Liver (tissue), 9 donors: ENCODE results near the gene DCTPP1. TPM values are rescaled to one million over a fixed set of nuclear protein-coding genes. Genes with fewer than 3 reads are reported as not detected.

Source experiments
- DNase-seq: peaks from one replicate; pipeline ENCODE4 v3.0.0-alpha.2; 2017; ENCODE audit warnings: low spot score
- H3K27ac ChIP-seq, 2 donors: one replicate each; pipeline ENCODE4 v1.7.0; 2013; ENCODE audit warnings: inconsistent platforms in 2 of 2, low read length in 2 of 2, control low read depth in 1 of 2, low read depth in 1 of 2, mild to moderate bottlenecking in 1 of 2
- H3K27me3 ChIP-seq, 4 donors: one replicate each; pipeline versions ENCODE4 v1.6.1 to v1.7.0; 2013; ENCODE audit warnings: low read length in 3 of 4, inconsistent platforms in 1 of 4, mild to moderate bottlenecking in 1 of 4, moderate library complexity in 1 of 4; ENCODE audit not compliant: control insufficient read depth in 4 of 4, insufficient read depth in 4 of 4
- H3K36me3 ChIP-seq, 4 donors: one replicate each; pipeline versions ENCODE4 v1.6.1 to v1.7.0; 2013; ENCODE audit warnings: low read length in 3 of 4, mild to moderate bottlenecking in 3 of 4, low read depth in 1 of 4, moderate library complexity in 1 of 4; ENCODE audit not compliant: control insufficient read depth in 4 of 4, insufficient read depth in 3 of 4
- H3K4me1 ChIP-seq, 4 donors: one replicate each; pipeline versions ENCODE4 v1.6.1 to v1.7.0; 2013; ENCODE audit warnings: low read length in 3 of 4, mild to moderate bottlenecking in 3 of 4, moderate library complexity in 1 of 4; ENCODE audit not compliant: control insufficient read depth in 4 of 4, insufficient read depth in 4 of 4
- H3K4me3 ChIP-seq, 3 donors: one replicate each; pipeline versions ENCODE4 v1.6.1 to v1.7.0; 2013; ENCODE audit warnings: low read length in 3 of 3, control low read depth in 1 of 3, low read depth in 1 of 3, mild to moderate bottlenecking in 1 of 3
- H3K9ac ChIP-seq, 2 donors: one replicate each; pipeline ENCODE4 v1.7.0; 2013; ENCODE audit warnings: low read length in 2 of 2, mild to moderate bottlenecking in 2 of 2, moderate library complexity in 2 of 2, control low read depth in 1 of 2, low read depth in 1 of 2
- H3K9me3 ChIP-seq, 4 donors: one replicate each; pipeline versions ENCODE4 v1.6.1 to v1.7.0; 2013; ENCODE audit warnings: low read length in 3 of 4; ENCODE audit not compliant: control insufficient read depth in 4 of 4
- FOXA1 ChIP-seq: IDR thresholded peaks from 2 replicates; pipeline ENCODE4 v1.6.1; 2016; ENCODE audit warnings: antibody characterized with exemption
- FOXA2 ChIP-seq: IDR thresholded peaks from 2 replicates; pipeline ENCODE4 v1.6.1; 2016; ENCODE audit warnings: antibody characterized with exemption
- GABPA ChIP-seq, 2 donors: IDR thresholded peaks in 1 of 2; conservative IDR thresholded peaks in 1 of 2; 2 replicates each; pipeline ENCODE4 v1.6.1; 2016; ENCODE audit warnings: antibody characterized with exemption in 2 of 2, mild to moderate bottlenecking in 1 of 2, moderate library complexity in 1 of 2
- HNF4A ChIP-seq, 2 donors: conservative IDR thresholded peaks; 2 replicates each; pipeline ENCODE4 v1.6.1; 2016; ENCODE audit warnings: antibody characterized with exemption in 2 of 2, mild to moderate bottlenecking in 2 of 2
- HNF4G ChIP-seq: IDR thresholded peaks from 2 replicates; pipeline ENCODE4 v1.6.1; 2016; ENCODE audit warnings: antibody characterized with exemption
- JUND ChIP-seq, 2 donors: IDR thresholded peaks; 2 replicates each; pipeline ENCODE4 v1.6.1; 2016; ENCODE audit warnings: antibody characterized with exemption in 2 of 2
- RAD21 ChIP-seq, 2 donors: IDR thresholded peaks; 2 replicates each; pipeline ENCODE4 v1.6.1; 2016; ENCODE audit warnings: antibody characterized with exemption in 2 of 2, mild to moderate bottlenecking in 2 of 2
- RXRA ChIP-seq, 2 donors: IDR thresholded peaks; 2 replicates each; pipeline ENCODE4 v1.6.1; 2017 to 2018; ENCODE audit warnings: antibody characterized with exemption in 2 of 2, mild to moderate bottlenecking in 1 of 2
- SP1 ChIP-seq: IDR thresholded peaks from 2 replicates; pipeline ENCODE4 v1.6.1; 2018; ENCODE audit warnings: antibody characterized with exemption, mild to moderate bottlenecking
- TAF1 ChIP-seq: conservative IDR thresholded peaks from 2 replicates; pipeline ENCODE4 v1.6.1; 2016; ENCODE audit warnings: antibody characterized with exemption, mild to moderate bottlenecking
- YY1 ChIP-seq: IDR thresholded peaks from 2 replicates; pipeline ENCODE4 v1.6.1; 2016; ENCODE audit warnings: antibody characterized with exemption, mild to moderate bottlenecking
- WGBS: extraction: QIAGEN DNeasy Blood & Tissue Kit; methylation state at CpG from one replicate; pipeline ENCODE4 v1.1.7; 2013; 5-methylcytosine and 5-hydroxymethylcytosine counted together
- polyA plus RNA-seq, 2 donors: library from polyadenylated mRNA; stranded (reverse) in 1 of 2; unstranded in 1 of 2; fragments of 200-250 nt in 1 of 2; fragments of >200 nt in 1 of 2; fragmentation: Nextera tagmentation in 1 of 2; extraction: Ambion mirVana in 1 of 2; gene quantifications; one replicate each; pipeline versions ENCODE4 v1.2.1 to v1.2.3, GENCODE V29; 2013 to 2015
- total RNA-seq, 2 donors: library from RNA; depleted of rRNA; stranded (reverse); fragments of >200 nt; gene quantifications; one replicate each; pipeline ENCODE4 v1.2.3, GENCODE V29; 2014
- TF ChIP-seq, protein P1 (sequence below): IDR thresholded peaks from 2 replicates; pipeline ENCODE4 v1.6.1; 2016; ENCODE audit warnings: antibody characterized with exemption
- TF ChIP-seq, protein P2 (sequence below): fragments of 150-350 bp; IDR thresholded peaks from 2 replicates; pipeline ENCODE4 v1.5.1; 2017; ENCODE audit warnings: improper control_type of control experiment, low read depth, low read length; ENCODE audit not compliant: missing input control
- TF ChIP-seq, protein P3 (sequence below): IDR thresholded peaks from 2 replicates; pipeline ENCODE4 v1.6.1; 2016; ENCODE audit warnings: antibody characterized with exemption
- TF ChIP-seq, protein P4 (sequence below): IDR thresholded peaks from 2 replicates; pipeline ENCODE4 v1.6.1; 2016; ENCODE audit warnings: antibody characterized with exemption
- TF ChIP-seq, protein P5 (sequence below): IDR thresholded peaks from 2 replicates; pipeline ENCODE4 v1.6.1; 2016; ENCODE audit warnings: antibody characterized with exemption, mild to moderate bottlenecking
- donor health status: healthy.
- donor health status: healthy.
- donor health status: healthy.
- donor health status: healthy.
- donor health status: healthy.

Gene DCTPP1
- total and polyA plus RNA-seq, 4 donors, result 6.0 to 18.8 (median 15.0) TPM

DNA sequence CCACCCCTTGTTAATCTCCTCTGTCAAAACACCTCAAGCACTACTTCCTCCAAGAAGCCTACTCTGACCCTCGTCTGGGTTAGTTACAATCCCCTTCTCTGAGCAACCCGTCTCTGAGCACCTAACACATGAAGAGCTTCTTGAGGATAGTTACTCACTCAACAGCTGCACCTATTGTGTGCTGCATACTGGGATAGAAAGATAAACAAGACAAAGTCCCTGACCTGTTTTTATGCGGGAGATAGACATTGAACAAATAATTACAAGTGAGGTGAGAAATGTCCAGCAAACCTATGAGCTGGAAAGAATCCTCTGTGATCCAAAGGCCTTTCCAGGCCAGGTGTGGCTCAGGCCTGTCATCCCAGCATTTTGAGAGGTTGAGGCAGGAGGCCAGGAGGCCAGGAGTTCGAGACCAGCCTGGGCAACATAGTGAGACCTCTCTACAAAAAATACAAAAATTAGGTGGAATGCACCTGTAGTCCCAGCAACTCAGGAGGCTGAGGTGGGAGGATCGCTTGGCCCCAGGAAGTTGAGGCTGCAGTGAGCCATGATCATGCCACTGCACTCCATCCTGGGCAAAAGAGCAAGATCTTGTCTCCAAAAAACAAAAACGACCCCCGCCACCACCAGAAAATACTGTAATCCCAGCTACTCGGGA is 27.9 kb downstream of the DCTPP1 start:
- peaks cover 6 to 25% (median 17%) of the 10 kb centered on the region in 4 donors for H3K4me1 ChIP-seq
- 64% methylated on average over 8 of the region's 8 CpGs for WGBS
- DNase-seq, result no peak

More for the DNA sequence above, 27.9 kb downstream of the DCTPP1 start:
- Histone ChIP-seq H3K4me3 (no peak overlapping the region), H3K27me3 (no peaks in the 10 kb centered on the region), H3K27ac (peak overlapping the region; percentile 43 to 84), H3K36me3 (peaks cover 0 to 3% (median 1%) of the 10 kb centered on the region in 4 donors), H3K9me3 (no peaks in the 10 kb centered on the region), H3K9ac (no peak overlapping the region)
- TF ChIP-seq, protein P1, sequence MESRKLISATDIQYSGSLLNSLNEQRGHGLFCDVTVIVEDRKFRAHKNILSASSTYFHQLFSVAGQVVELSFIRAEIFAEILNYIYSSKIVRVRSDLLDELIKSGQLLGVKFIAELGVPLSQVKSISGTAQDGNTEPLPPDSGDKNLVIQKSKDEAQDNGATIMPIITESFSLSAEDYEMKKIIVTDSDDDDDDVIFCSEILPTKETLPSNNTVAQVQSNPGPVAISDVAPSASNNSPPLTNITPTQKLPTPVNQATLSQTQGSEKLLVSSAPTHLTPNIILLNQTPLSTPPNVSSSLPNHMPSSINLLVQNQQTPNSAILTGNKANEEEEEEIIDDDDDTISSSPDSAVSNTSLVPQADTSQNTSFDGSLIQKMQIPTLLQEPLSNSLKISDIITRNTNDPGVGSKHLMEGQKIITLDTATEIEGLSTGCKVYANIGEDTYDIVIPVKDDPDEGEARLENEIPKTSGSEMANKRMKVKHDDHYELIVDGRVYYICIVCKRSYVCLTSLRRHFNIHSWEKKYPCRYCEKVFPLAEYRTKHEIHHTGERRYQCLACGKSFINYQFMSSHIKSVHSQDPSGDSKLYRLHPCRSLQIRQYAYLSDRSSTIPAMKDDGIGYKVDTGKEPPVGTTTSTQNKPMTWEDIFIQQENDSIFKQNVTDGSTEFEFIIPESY, result peak; percentile 65
- TF ChIP-seq YY1 (peak; percentile 56), HNF4G (peak; percentile 66), RAD21 (IDR thresholded peaks at IDR 0.05) (peak in 1 of 2 donors; percentile 21), FOXA2 (peak; percentile 86), SP1 (peak; percentile 94), RXRA (IDR thresholded peaks at IDR 0.05) (peak; percentile 56 to 78), JUND (IDR thresholded peaks at IDR 0.05) (peak in 1 of 2 donors; percentile 64), FOXA1 (peak; percentile 89), HNF4A (conservative IDR thresholded peaks at IDR 0.05) (peak; percentile 82 to 91), TAF1 (no peak), GABPA (IDR thresholded peaks at IDR 0.05 in 1 of 2, conservative IDR thresholded peaks at IDR 0.05 in 1 of 2) (no peak)
- TF ChIP-seq, protein P2, sequence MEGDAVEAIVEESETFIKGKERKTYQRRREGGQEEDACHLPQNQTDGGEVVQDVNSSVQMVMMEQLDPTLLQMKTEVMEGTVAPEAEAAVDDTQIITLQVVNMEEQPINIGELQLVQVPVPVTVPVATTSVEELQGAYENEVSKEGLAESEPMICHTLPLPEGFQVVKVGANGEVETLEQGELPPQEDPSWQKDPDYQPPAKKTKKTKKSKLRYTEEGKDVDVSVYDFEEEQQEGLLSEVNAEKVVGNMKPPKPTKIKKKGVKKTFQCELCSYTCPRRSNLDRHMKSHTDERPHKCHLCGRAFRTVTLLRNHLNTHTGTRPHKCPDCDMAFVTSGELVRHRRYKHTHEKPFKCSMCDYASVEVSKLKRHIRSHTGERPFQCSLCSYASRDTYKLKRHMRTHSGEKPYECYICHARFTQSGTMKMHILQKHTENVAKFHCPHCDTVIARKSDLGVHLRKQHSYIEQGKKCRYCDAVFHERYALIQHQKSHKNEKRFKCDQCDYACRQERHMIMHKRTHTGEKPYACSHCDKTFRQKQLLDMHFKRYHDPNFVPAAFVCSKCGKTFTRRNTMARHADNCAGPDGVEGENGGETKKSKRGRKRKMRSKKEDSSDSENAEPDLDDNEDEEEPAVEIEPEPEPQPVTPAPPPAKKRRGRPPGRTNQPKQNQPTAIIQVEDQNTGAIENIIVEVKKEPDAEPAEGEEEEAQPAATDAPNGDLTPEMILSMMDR, result no peak
- TF ChIP-seq, protein P3, sequence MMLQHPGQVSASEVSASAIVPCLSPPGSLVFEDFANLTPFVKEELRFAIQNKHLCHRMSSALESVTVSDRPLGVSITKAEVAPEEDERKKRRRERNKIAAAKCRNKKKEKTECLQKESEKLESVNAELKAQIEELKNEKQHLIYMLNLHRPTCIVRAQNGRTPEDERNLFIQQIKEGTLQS, result peak; percentile 25
- TF ChIP-seq, protein P4, sequence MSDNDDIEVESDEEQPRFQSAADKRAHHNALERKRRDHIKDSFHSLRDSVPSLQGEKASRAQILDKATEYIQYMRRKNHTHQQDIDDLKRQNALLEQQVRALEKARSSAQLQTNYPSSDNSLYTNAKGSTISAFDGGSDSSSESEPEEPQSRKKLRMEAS, result peak; percentile 34
- TF ChIP-seq, protein P5, sequence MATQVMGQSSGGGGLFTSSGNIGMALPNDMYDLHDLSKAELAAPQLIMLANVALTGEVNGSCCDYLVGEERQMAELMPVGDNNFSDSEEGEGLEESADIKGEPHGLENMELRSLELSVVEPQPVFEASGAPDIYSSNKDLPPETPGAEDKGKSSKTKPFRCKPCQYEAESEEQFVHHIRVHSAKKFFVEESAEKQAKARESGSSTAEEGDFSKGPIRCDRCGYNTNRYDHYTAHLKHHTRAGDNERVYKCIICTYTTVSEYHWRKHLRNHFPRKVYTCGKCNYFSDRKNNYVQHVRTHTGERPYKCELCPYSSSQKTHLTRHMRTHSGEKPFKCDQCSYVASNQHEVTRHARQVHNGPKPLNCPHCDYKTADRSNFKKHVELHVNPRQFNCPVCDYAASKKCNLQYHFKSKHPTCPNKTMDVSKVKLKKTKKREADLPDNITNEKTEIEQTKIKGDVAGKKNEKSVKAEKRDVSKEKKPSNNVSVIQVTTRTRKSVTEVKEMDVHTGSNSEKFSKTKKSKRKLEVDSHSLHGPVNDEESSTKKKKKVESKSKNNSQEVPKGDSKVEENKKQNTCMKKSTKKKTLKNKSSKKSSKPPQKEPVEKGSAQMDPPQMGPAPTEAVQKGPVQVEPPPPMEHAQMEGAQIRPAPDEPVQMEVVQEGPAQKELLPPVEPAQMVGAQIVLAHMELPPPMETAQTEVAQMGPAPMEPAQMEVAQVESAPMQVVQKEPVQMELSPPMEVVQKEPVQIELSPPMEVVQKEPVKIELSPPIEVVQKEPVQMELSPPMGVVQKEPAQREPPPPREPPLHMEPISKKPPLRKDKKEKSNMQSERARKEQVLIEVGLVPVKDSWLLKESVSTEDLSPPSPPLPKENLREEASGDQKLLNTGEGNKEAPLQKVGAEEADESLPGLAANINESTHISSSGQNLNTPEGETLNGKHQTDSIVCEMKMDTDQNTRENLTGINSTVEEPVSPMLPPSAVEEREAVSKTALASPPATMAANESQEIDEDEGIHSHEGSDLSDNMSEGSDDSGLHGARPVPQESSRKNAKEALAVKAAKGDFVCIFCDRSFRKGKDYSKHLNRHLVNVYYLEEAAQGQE, result peak; percentile 42
